ENCODE measurements around the gene NTS. TPM values are rescaled to one million over a fixed set of nuclear protein-coding genes. Genes with fewer than 3 reads are reported as not detected.

The NTS gene
- total and polyA plus RNA-seq, 2 donors from 2014 or later: 0.54 to 0.82 TPM

- Histone ChIP-seq H3K27ac (ENCODE audit: low read depth in 2 of 2, low read length in 2 of 2) (no peak overlapping the region), H3K4me3 (ENCODE audit: low read length in 3 of 3) (no peak overlapping the region), H3K36me3 (ENCODE audit: control insufficient read depth in 2 of 3, insufficient read depth in 3 of 3, low read length in 3 of 3) (no peaks in the 10 kb centered on the region), H3K27me3 (ENCODE audit: control insufficient read depth, insufficient read depth, low read length) (no peaks in the 10 kb centered on the region), H3K4me1 (ENCODE audit: control insufficient read depth in 2 of 3, insufficient read depth in 2 of 3, low read depth in 1 of 3, low read length in 3 of 3) (no peaks in the 10 kb centered on the region), H3K9ac (ENCODE audit: low read length in 3 of 3) (no peak overlapping the region), H3K9me3 (ENCODE audit: control insufficient read depth in 2 of 3, insufficient read depth in 1 of 3, low read length in 3 of 3) (no peaks in the 10 kb centered on the region)
- intact Hi-C loops (cut with DNase I): no loop called here
- DNase-seq (no peak), FAIRE-seq (no peak)
- TF ChIP-seq CTCF (IDR thresholded peaks at IDR 0.05; ENCODE audit: borderline replicate concordance, extremely low read depth, insufficient read depth): no peak
Measured at GRCh38 chr12:85843606-85844310, 30.3 kb upstream of the NTS start.

- Histone ChIP-seq H3K27me3 (ENCODE audit: control insufficient read depth, insufficient read depth, low read length) (no peaks in the 10 kb centered on the region), H3K9ac (ENCODE audit: low read length in 3 of 3) (no peak overlapping the region), H3K4me1 (ENCODE audit: control insufficient read depth in 2 of 3, insufficient read depth in 2 of 3, low read depth in 1 of 3, low read length in 3 of 3) (no peaks in the 10 kb centered on the region), H3K27ac (ENCODE audit: low read depth in 2 of 2, low read length in 2 of 2) (no peak overlapping the region), H3K36me3 (ENCODE audit: control insufficient read depth in 2 of 3, insufficient read depth in 3 of 3, low read length in 3 of 3) (no peaks in the 10 kb centered on the region), H3K9me3 (ENCODE audit: control insufficient read depth in 2 of 3, insufficient read depth in 1 of 3, low read length in 3 of 3) (no peaks in the 10 kb centered on the region), H3K4me3 (ENCODE audit: low read length in 3 of 3) (no peak overlapping the region)
- no peak for FAIRE-seq
- TF ChIP-seq CTCF (IDR thresholded peaks at IDR 0.05; ENCODE audit: borderline replicate concordance, extremely low read depth, insufficient read depth): no peak
- no peak for DNase-seq
- intact Hi-C loops (cut with DNase I): no loop called here
Measured at GRCh38 chr12:85849344-85849743, 24.8 kb upstream of the NTS start.

DNA sequence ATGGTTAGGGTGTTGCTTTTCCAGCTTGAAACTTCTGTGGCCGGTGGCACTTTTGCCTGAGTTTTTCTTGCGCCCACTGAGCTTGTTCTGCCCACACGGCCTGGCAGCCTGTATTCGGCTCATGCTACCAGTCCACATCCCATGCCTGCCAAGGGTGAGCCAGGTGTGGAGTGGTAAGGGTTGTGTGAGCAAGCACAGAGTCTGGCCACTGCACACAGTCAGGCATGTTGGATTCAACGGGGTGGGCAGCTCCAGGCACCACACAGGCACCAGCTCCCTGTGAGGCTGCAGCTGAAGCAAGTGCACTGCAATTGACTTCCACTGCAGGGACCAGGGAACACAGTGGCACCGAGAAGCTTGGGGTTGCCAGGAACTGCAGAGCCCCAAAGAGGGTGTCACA is 18.8 kb upstream of the NTS start:
- DNase-seq (no peak), FAIRE-seq (no peak)
- Histone ChIP-seq H3K27me3 (ENCODE audit: control insufficient read depth, insufficient read depth, low read length) (no peaks in the 10 kb centered on the region), H3K9me3 (ENCODE audit: control insufficient read depth in 2 of 3, insufficient read depth in 1 of 3, low read length in 3 of 3) (no peaks in the 10 kb centered on the region), H3K9ac (ENCODE audit: low read length in 3 of 3) (no peak overlapping the region), H3K4me1 (ENCODE audit: control insufficient read depth in 2 of 3, insufficient read depth in 2 of 3, low read depth in 1 of 3, low read length in 3 of 3) (no peaks in the 10 kb centered on the region), H3K36me3 (ENCODE audit: control insufficient read depth in 2 of 3, insufficient read depth in 3 of 3, low read length in 3 of 3) (no peaks in the 10 kb centered on the region), H3K27ac (ENCODE audit: low read depth in 2 of 2, low read length in 2 of 2) (no peak overlapping the region), H3K4me3 (ENCODE audit: low read length in 3 of 3) (no peak overlapping the region)
- intact Hi-C loops (cut with DNase I): no loop called here
- no peak for TF ChIP-seq CTCF (IDR thresholded peaks at IDR 0.05; ENCODE audit: borderline replicate concordance, extremely low read depth, insufficient read depth)

GRCh38 chr12:85856966-85857365 is 17.1 kb upstream of the NTS start:
- Histone ChIP-seq H3K9ac (ENCODE audit: low read length in 3 of 3) (no peak overlapping the region), H3K4me3 (ENCODE audit: low read length in 3 of 3) (no peak overlapping the region), H3K9me3 (ENCODE audit: control insufficient read depth in 2 of 3, insufficient read depth in 1 of 3, low read length in 3 of 3) (no peaks in the 10 kb centered on the region), H3K4me1 (ENCODE audit: control insufficient read depth in 2 of 3, insufficient read depth in 2 of 3, low read depth in 1 of 3, low read length in 3 of 3) (no peaks in the 10 kb centered on the region), H3K36me3 (ENCODE audit: control insufficient read depth in 2 of 3, insufficient read depth in 3 of 3, low read length in 3 of 3) (no peaks in the 10 kb centered on the region), H3K27me3 (ENCODE audit: control insufficient read depth, insufficient read depth, low read length) (no peaks in the 10 kb centered on the region), H3K27ac (ENCODE audit: low read depth in 2 of 2, low read length in 2 of 2) (no peak overlapping the region)
- no peak for FAIRE-seq
- no peak for DNase-seq
- intact Hi-C loops (cut with DNase I): no loop called here
- TF ChIP-seq CTCF (IDR thresholded peaks at IDR 0.05; ENCODE audit: borderline replicate concordance, extremely low read depth, insufficient read depth): no peak

Data from kidney (tissue), 14 donors.